Activated gamma-delta T cell (primary cell): ENCODE results near the gene FRMD8.
"Not testable (repeated sequence)": the region's sequence is repeated elsewhere in the genome, so short reads cannot be mapped to it uniquely, and the experiment has no call there.

ENCODE experiments used
- DNase-seq: peaks from one replicate; lab custom pipeline; 2025; lab: John Stamatoyannopoulos, UW

FRMD8 gene

GRCh38 chr11:65393513-65394079, 7.2 kb downstream of the FRMD8 start:
- DNase-seq, result no peak

- DNase-seq, result no peak
Observed at GRCh38 chr11:65394125-65394536, 7.7 kb downstream of the FRMD8 start.

GRCh38 chr11:65395961-65396530, 9.6 kb downstream of the FRMD8 start:
- DNase-seq, result no peak

GRCh38 chr11:65396769-65397745, 10.6 kb downstream of the FRMD8 start:
- no peak for DNase-seq

GRCh38 chr11:65398362-65398910, 12.0 kb downstream of the FRMD8 start:
- no peak for DNase-seq

GRCh38 chr11:65399249-65399648, 12.8 kb downstream of the FRMD8 start:
- no peak for DNase-seq

GRCh38 chr11:65399845-65400244, 13.4 kb downstream of the FRMD8 start:
- DNase-seq, result no peak

- no peak for DNase-seq
Observed at GRCh38 chr11:65400307-65401072, 14.1 kb downstream of the FRMD8 start.

- DNase-seq, result no peak
Observed at GRCh38 chr11:65401073-65401802, 14.8 kb downstream of the FRMD8 start.

- DNase-seq, result no peak
Observed at GRCh38 chr11:65401803-65402248, 15.4 kb downstream of the FRMD8 start.

GRCh38 chr11:65402790-65403189, 16.4 kb downstream of the FRMD8 start:
- no peak for DNase-seq

GRCh38 chr11:65403607-65404121, 17.2 kb downstream of the FRMD8 start:
- no peak for DNase-seq

- no peak for DNase-seq
Observed at GRCh38 chr11:65404210-65404609, 17.8 kb downstream of the FRMD8 start.

- DNase-seq, result no peak
Observed at GRCh38 chr11:65404638-65405339, 18.4 kb downstream of the FRMD8 start.

- DNase-seq, result no peak
Observed at GRCh38 chr11:65410936-65411680, 24.7 kb downstream of the FRMD8 start.

GRCh38 chr11:65411681-65412070, 25.2 kb downstream of the FRMD8 start:
- no peak for DNase-seq

- DNase-seq, result no peak
Observed at GRCh38 chr11:65412271-65413076, 26.0 kb downstream of the FRMD8 start.

GRCh38 chr11:65413077-65413664, 26.7 kb downstream of the FRMD8 start:
- not testable (repeated sequence) for DNase-seq
